Lung (tissue), 12 donors: ENCODE data around the gene KRTAP1-4. TPM values are rescaled to one million over a fixed set of nuclear protein-coding genes. Genes with fewer than 3 reads are reported as not detected.

Source experiments
- ATAC-seq: fragments of 200-7000 bp; cut with Tn5 transposase; one replicate; pipeline ENCODE4 v1.9.1; 2020; ENCODE audit warnings: moderate number of reproducible peaks; ENCODE audit not compliant: insufficient read depth, low FRiP score
- DNase-seq, 3 donors: peaks; one replicate each; pipeline ENCODE4 v3.0.0-alpha.2; 2013 to 2017
- H3K27ac ChIP-seq, 2 donors: one replicate each; pipeline ENCODE4 v1.5.1; 2013; ENCODE audit warnings: mild to moderate bottlenecking in 2 of 2, moderate library complexity in 2 of 2, control low read depth in 1 of 2, inconsistent platforms in 1 of 2, low read depth in 1 of 2, low read length in 1 of 2
- H3K27me3 ChIP-seq, 3 donors: one replicate each; pipeline ENCODE4 v1.5.1; 2013; ENCODE audit warnings: low read length in 2 of 3; ENCODE audit not compliant: control insufficient read depth in 3 of 3, insufficient read depth in 3 of 3
- H3K36me3 ChIP-seq, 4 donors: one replicate each; pipeline ENCODE4 v1.5.1; 2013; ENCODE audit warnings: low read length in 4 of 4, mild to moderate bottlenecking in 1 of 4, moderate library complexity in 1 of 4; ENCODE audit not compliant: control insufficient read depth in 4 of 4, insufficient read depth in 4 of 4
- H3K4me1 ChIP-seq, 5 donors: one replicate each; pipeline ENCODE4 v1.5.1; 2013; ENCODE audit warnings: low read length in 5 of 5, mild to moderate bottlenecking in 2 of 5, moderate library complexity in 1 of 5; ENCODE audit not compliant: control insufficient read depth in 5 of 5, insufficient read depth in 5 of 5
- H3K4me3 ChIP-seq: one replicate; pipeline ENCODE4 v1.5.1; 2013; ENCODE audit warnings: mild to moderate bottlenecking, control low read depth, moderate library complexity
- H3K9ac ChIP-seq, 2 donors: one replicate each; pipeline ENCODE4 v1.5.1; 2013; ENCODE audit warnings: low read length in 2 of 2, control low read depth in 1 of 2; ENCODE audit not compliant: insufficient read depth in 1 of 2
- H3K9me3 ChIP-seq, 4 donors: one replicate each; pipeline ENCODE4 v1.5.1; 2013; ENCODE audit warnings: low read length in 3 of 4, mild to moderate bottlenecking in 1 of 4, moderate library complexity in 1 of 4; ENCODE audit not compliant: control insufficient read depth in 4 of 4, insufficient read depth in 3 of 4
- CTCF ChIP-seq: IDR thresholded peaks from 2 replicates; pipeline ENCODE4 v1.5.1; 2012; ENCODE audit warnings: mild to moderate bottlenecking; ENCODE audit errors: control extremely low read depth, extremely low read depth
- WGBS, 2 donors: extraction: QIAGEN DNeasy Blood & Tissue Kit; methylation state at CpG; one replicate each; pipeline ENCODE4 v1.1.7; 2013; 5-methylcytosine and 5-hydroxymethylcytosine counted together
- polyA plus RNA-seq, 2 donors: library from polyadenylated mRNA; stranded (reverse); fragments of 200-250 nt; gene quantifications; one replicate each; pipeline ENCODE4 v1.2.1, GENCODE V29; 2013
- total RNA-seq, 2 donors: library from RNA; depleted of rRNA in 1 of 2; stranded (reverse); fragments of >200 nt in 1 of 2; gene quantifications; one replicate each; pipeline ENCODE4 v1.2.1, GENCODE V29; 2014 to 2021
- donor health status: control.
- donor health status: control.
- donor health status: Bipolar disorder and iron deficiency.
- donor health status: healthy.
- donor health status: DM: yes; HTN: yes; CAD: no.

Gene KRTAP1-4
- total and polyA plus RNA-seq, 4 donors, result not detected

GRCh38 chr17:41071606-41072360 is 41.8 kb upstream of the KRTAP1-4 start:
- Histone ChIP-seq H3K27ac (no peak overlapping the region), H3K36me3 (no peaks in the 10 kb centered on the region), H3K27me3 (peaks cover 0 to 3% (median 0%) of the 10 kb centered on the region in 3 donors), H3K9me3 (peaks cover 0 to 3% (median 0%) of the 10 kb centered on the region in 4 donors), H3K4me3 (no peak overlapping the region), H3K9ac (no peak overlapping the region), H3K4me1 (no peaks in the 10 kb centered on the region)
- ATAC-seq (no peak), DNase-seq (no peak)
- 75 to 84% methylated on average over 5 of the region's 5 CpGs for WGBS, 2 donors
- TF ChIP-seq CTCF, result no peak

- no peak overlapping the region for H3K27ac ChIP-seq
- peaks cover 0 to 3% (median 0%) of the 10 kb centered on the region in 4 donors for H3K9me3 ChIP-seq
- no peak for TF ChIP-seq CTCF
- no peaks in the 10 kb centered on the region for H3K27me3 ChIP-seq
- ATAC-seq (no peak), DNase-seq (no peak)
- WGBS, 2 donors, result 56 to 62% methylated on average over 3 of the region's 3 CpGs
- no peaks in the 10 kb centered on the region for H3K4me1 ChIP-seq
- no peak overlapping the region for H3K9ac ChIP-seq
- H3K36me3 ChIP-seq, result no peaks in the 10 kb centered on the region
- H3K4me3 ChIP-seq, result no peak overlapping the region
Measured at GRCh38 chr17:41069031-41069430, 39.0 kb upstream of the KRTAP1-4 start.

- Histone ChIP-seq H3K9ac (no peak overlapping the region), H3K27me3 (no peaks in the 10 kb centered on the region), H3K27ac (no peak overlapping the region), H3K36me3 (no peaks in the 10 kb centered on the region), H3K9me3 (peaks cover 0 to 3% (median 0%) of the 10 kb centered on the region in 4 donors), H3K4me3 (no peak overlapping the region), H3K4me1 (no peaks in the 10 kb centered on the region)
- TF ChIP-seq CTCF, result no peak
- ATAC-seq, result no peak
- no peak for DNase-seq
Measured at GRCh38 chr17:41067281-41067680, 37.3 kb upstream of the KRTAP1-4 start.
